Vagina (tissue), 2 donors: ENCODE results near the gene ASIC3. TPM values are rescaled to one million over a fixed set of nuclear protein-coding genes. Genes with fewer than 3 reads are reported as not detected.

ENCODE experiments used
- DNase-seq, 2 donors: peaks; one replicate each; pipeline ENCODE4 v3.0.0-alpha.2; 2017; ENCODE audit errors: extremely low spot score in 2 of 2
- H3K27ac ChIP-seq: fragments of 200-600 bp; sonication (generic); one replicate; pipeline ENCODE4 v1.5.1; 2019
- H3K27me3 ChIP-seq: fragments of 200-600 bp; sonication (generic); one replicate; pipeline ENCODE4 v1.5.1; 2019
- H3K36me3 ChIP-seq, 2 donors: fragments of 200-600 bp; sonication (generic); one replicate each; pipeline ENCODE4 v1.5.1; 2017 to 2019
- H3K4me1 ChIP-seq: fragments of 200-600 bp; sonication (generic); one replicate; pipeline ENCODE4 v1.5.1; 2019
- H3K4me3 ChIP-seq, 2 donors: fragments of 200-600 bp; sonication (generic); 1 replicate in 1 of 2; 2 replicates in 1 of 2; pipeline ENCODE4 v1.5.1; 2016 to 2019
- H3K9me3 ChIP-seq: fragments of 200-600 bp; sonication (generic); one replicate; pipeline ENCODE4 v1.5.1; 2019
- CTCF ChIP-seq, 3 experiments: fragments of 450-650 bp in 2 of 3; fragments of 200-600 bp in 1 of 3; sonication (generic) in 1 of 3; IDR thresholded peaks; one replicate each; pipeline ENCODE4 v1.5.1; 2017 to 2019; ENCODE audit warnings: antibody characterized with exemption in 3 of 3, mild to moderate bottlenecking in 2 of 3, moderate library complexity in 2 of 3
- POLR2A ChIP-seq, 2 donors: fragments of 450-650 bp; IDR thresholded peaks; one replicate each; pipeline ENCODE4 v1.6.1; 2017; ENCODE audit warnings: antibody characterized with exemption in 2 of 2, mild to moderate bottlenecking in 2 of 2, moderate library complexity in 2 of 2
- POLR2AphosphoS5 ChIP-seq, 2 donors: sonication (generic); formaldehyde crosslinking; IDR thresholded peaks; one replicate each; pipeline ENCODE4 v1.9.0; 2017; ENCODE audit warnings: antibody characterized with exemption in 2 of 2, mild to moderate bottlenecking in 2 of 2, low read depth in 1 of 2; ENCODE audit not compliant: insufficient read depth in 1 of 2
- intact Hi-C: fragments of 100-400 bp; cut with DNase I; formaldehyde crosslinking; loops from one replicate; pipeline ENCODE4 v1.15.1; 2023
- total RNA-seq: library from RNA; depleted of rRNA; stranded (reverse); fragments of >200 nt; gene quantifications from one replicate; pipeline ENCODE4 v1.2.3, GENCODE V29; 2016

The ASIC3 gene
- total RNA-seq, 1 donor from 2014 or later, result 3.7 TPM

- intact Hi-C loops, result no loop called here
- Histone ChIP-seq H3K36me3 (peaks cover 0 to 57% of the 10 kb centered on the region in 2 donors), H3K27ac (no peak overlapping the region)
Observed at GRCh38 chr7:151075662-151075971, 27.3 kb downstream of the ASIC3 start.

GRCh38 chr7:151075978-151076426 lies 27.7 kb downstream of the ASIC3 start:
- intact Hi-C loops, result no loop called here
- Histone ChIP-seq H3K36me3 (peaks cover 0 to 53% of the 10 kb centered on the region in 2 donors), H3K4me3 (no peak overlapping the region), H3K4me1 (peaks cover 30% of the 10 kb centered on the region), H3K9me3 (no peaks in the 10 kb centered on the region), H3K27ac (no peak overlapping the region), H3K27me3 (no peaks in the 10 kb centered on the region)
- DNase-seq, result no peak
- no peak for TF ChIP-seq POLR2A (IDR thresholded peaks at IDR 0.05)
- TF ChIP-seq CTCF (IDR thresholded peaks at IDR 0.05), result no peak
- TF ChIP-seq POLR2AphosphoS5 (IDR thresholded peaks at IDR 0.05; ENCODE audit: insufficient read depth in 1 of 2, low read depth in 1 of 2), result no peak

More at GRCh38 chr7:151075662-151075971, 27.3 kb downstream of the ASIC3 start:
- H3K4me1 ChIP-seq, result peaks cover 28% of the 10 kb centered on the region
- TF ChIP-seq POLR2A (IDR thresholded peaks at IDR 0.05), result no peak
- no peak for TF ChIP-seq CTCF (IDR thresholded peaks at IDR 0.05)
- no peak for TF ChIP-seq POLR2AphosphoS5 (IDR thresholded peaks at IDR 0.05; ENCODE audit: insufficient read depth in 1 of 2, low read depth in 1 of 2)
- no peak overlapping the region for H3K4me3 ChIP-seq
- H3K9me3 ChIP-seq, result no peaks in the 10 kb centered on the region
- no peaks in the 10 kb centered on the region for H3K27me3 ChIP-seq
- DNase-seq, result no peak

- Histone ChIP-seq H3K27ac (no peak overlapping the region), H3K27me3 (no peaks in the 10 kb centered on the region), H3K36me3 (peaks cover 0 to 43% of the 10 kb centered on the region in 2 donors), H3K4me3 (no peak overlapping the region), H3K9me3 (no peaks in the 10 kb centered on the region), H3K4me1 (peaks cover 40% of the 10 kb centered on the region)
- TF ChIP-seq POLR2A (IDR thresholded peaks at IDR 0.05) (no peak), CTCF (IDR thresholded peaks at IDR 0.05) (no peak), POLR2AphosphoS5 (IDR thresholded peaks at IDR 0.05; ENCODE audit: insufficient read depth in 1 of 2, low read depth in 1 of 2) (no peak)
- intact Hi-C loops, result no loop called here
- DNase-seq, result no peak
Observed at GRCh38 chr7:151076863-151077704, 28.8 kb downstream of the ASIC3 start.

GRCh38 chr7:151077705-151078232 lies 29.4 kb downstream of the ASIC3 start:
- peak overlapping the region; percentile 14 for H3K27ac ChIP-seq
- TF ChIP-seq POLR2A (IDR thresholded peaks at IDR 0.05), result no peak
- no peak for TF ChIP-seq POLR2AphosphoS5 (IDR thresholded peaks at IDR 0.05; ENCODE audit: insufficient read depth in 1 of 2, low read depth in 1 of 2)
- TF ChIP-seq CTCF (IDR thresholded peaks at IDR 0.05), result no peak
- peaks cover 47% of the 10 kb centered on the region for H3K4me1 ChIP-seq
- peaks cover 0 to 37% of the 10 kb centered on the region in 2 donors for H3K36me3 ChIP-seq
- no peak for DNase-seq
- no peaks in the 10 kb centered on the region for H3K27me3 ChIP-seq
- H3K9me3 ChIP-seq, result no peaks in the 10 kb centered on the region
- intact Hi-C loops, result no loop called here
- no peak overlapping the region for H3K4me3 ChIP-seq
